AG08396 (cell line): Measurements from ENCODE around the gene RASAL2.
A peak's percentile ranks its signal among the peaks of the same experiment; 100 is the strongest.
"Not testable (repeated sequence)": the region's sequence is repeated elsewhere in the genome, so short reads cannot be mapped to it uniquely, and the experiment has no call there.

Experiments
- DNase-seq: peaks from one replicate; pipeline ENCODE4 v3.0.0; 2012; ENCODE audit warnings: low spot score, mixed read lengths

Gene RASAL2

GRCh38 chr1:178494569-178494971 is 400.7 kb downstream of the RASAL2 start:
- DNase-seq: no peak

GRCh38 chr1:178495158-178495557 is 401.3 kb downstream of the RASAL2 start:
- DNase-seq: no peak

- DNase-seq: no peak
These were observed 402.0 kb downstream of the RASAL2 start for GRCh38 chr1:178495741-178496409.

DNA sequence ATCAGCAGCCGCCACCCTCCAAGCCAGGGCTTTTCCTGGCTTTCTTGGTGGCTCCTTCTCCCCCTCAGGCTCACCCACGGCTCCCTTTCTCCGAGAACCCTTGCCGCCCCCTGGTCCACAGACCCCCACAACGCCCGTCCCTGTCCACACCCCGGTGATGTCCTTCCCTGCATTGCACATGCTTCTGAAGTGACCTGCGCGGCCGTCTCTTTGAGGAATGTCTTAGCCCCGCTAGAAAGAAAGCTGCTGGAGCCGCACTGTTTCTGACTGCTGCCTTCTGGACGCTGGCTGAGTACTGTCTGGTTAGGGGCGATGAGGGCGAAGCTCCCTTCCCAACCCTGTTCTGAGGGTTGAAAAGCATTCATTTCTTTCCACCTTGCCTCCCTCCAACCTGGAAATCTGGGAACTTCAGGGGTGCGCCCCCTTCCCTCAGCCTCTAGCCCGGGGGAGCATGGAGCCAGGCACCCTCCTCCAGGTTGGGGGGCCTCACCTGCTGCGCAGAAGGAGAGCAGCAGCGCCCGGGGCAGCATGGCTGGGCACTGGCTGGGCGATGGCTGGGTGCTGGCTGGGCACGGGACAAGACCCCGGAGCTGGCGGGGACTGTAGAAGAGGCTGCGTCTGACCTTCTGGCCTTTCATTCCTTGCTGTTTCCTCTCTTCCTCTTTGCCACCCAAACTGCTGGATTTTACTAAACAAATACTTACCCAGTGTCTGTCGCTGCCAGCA is 402.7 kb downstream of the RASAL2 start, which contains the start of gene CLEC20A:
Gene CLEC20A, minus strand, starts transcription at position 555 of the 726 bp plus-strand sequence. Its CDS starts 25 bp downstream, at position 530.
- DNase-seq: no peak

- DNase-seq: no peak
These were observed 404.1 kb downstream of the RASAL2 start for GRCh38 chr1:178497903-178498478.

DNA sequence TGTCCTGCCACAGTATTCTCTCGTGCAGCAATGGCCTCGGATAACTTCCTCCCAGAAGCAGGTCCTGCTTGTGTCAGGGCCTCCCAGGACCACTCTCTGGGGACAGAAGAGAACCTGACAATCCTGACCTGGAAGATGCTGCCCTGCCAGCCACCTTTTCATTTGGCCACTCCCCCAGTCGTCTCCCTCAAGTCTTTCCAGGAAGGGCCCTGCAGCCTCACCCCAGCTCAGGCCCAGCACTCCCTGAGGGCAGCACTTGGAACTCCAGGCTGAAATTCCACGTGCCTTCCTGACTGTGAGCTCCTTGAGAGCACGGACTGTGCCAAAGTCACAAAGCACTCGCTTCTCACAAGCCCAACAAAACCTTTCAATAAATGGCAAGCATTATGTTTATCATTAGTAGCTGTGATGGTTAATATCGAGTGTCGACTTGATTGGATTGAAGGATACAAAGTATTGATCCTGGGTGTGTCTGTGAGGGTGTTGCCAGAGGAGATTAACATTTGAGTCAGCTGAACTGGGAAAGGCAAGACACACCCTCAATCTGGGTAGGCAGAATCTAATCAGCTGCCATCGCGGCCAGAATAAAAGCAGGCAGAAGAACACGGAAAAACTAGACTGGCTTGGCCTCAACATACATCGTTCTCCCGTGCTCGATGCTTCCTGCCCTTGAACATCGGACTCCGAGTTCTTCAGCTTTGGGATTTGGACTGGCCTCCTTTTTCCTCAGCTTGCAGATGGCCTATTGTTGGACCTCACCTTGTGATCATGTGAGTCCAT is 405.2 kb downstream of the RASAL2 start:
- no peak for DNase-seq

- no peak for DNase-seq
These were observed 406.3 kb downstream of the RASAL2 start for GRCh38 chr1:178500091-178500770.

DNA sequence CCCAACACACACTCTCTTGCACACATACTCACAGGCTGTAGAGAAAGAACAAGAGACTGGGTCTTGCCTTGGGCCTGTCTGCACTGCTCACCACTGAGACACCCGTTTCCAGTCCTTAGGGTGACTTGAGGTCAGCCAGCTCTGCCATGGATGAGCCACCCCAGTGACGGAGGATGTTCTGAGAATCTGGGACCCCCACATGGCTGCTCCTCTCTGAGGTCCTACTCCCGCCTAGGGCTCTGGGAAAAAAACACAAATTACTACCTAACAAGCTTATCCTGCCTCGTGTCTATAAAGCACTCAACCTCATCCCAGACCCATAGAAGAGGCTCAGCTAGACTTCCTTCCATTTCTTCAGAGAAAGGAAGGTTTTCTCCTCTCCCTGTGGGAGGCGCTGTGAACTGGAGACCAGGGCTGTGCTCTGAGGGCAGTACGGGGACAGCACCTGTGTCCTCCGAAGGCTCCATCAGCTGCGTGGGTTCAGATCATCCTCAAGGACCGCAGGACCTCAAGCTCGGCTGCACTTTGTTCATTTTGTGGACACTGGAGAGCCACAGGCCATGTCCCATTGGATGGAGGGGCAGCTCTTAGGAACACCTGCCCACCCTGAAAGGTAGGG is 407.1 kb downstream of the RASAL2 start:
- no peak for DNase-seq

DNA sequence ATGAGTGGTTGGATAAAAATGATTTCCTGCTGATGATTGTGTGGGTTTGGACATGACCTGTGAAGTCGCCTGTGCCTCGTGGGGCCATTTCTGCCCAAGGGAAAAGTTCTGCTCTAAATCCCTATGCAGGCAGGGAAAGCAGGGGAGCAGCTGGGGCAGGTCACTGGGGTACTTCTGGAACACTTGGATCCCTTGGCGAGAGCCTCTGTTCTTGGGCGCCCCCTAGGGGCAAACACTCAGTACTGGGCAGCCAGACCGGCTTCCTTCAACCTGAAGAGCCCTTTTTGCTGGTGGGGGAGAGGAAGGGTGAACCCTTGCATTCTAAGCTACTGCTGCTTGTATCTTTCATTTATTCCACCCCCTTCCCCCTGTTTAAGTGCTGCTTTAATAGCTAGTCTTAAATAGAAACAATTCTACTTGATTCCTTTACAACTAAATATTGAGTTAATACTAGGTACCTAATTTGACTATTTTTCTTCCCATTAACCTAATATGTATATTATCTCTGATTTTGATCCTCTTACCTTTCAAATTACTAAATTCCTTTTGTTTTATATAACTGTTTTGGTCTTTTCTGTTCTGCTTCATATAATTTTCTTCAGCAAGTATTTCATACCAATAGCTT is 407.9 kb downstream of the RASAL2 start:
- peak; percentile 89 for DNase-seq

- DNase-seq: peak; percentile 5
These were observed 408.4 kb downstream of the RASAL2 start for GRCh38 chr1:178502330-178502714.

DNA sequence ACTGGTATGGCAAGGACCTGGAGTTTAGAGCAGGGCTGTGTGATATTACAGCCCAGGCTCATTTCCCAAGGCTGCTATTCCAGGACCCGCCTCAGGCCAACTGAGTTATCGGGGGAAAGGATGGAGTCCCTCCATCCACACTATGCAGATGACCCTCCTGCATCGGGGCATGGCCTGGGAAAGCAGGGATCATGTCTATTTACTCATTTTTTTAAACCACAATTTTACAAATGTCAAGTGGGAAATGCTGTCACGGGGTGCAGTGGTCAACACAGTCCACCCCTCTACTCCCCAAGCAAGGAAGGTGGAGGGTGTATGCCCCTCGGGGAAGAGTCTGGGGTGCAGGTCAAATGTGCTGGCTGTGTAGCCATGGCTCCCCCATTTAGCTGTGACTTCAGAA is 409.0 kb downstream of the RASAL2 start:
- no peak for DNase-seq

DNA sequence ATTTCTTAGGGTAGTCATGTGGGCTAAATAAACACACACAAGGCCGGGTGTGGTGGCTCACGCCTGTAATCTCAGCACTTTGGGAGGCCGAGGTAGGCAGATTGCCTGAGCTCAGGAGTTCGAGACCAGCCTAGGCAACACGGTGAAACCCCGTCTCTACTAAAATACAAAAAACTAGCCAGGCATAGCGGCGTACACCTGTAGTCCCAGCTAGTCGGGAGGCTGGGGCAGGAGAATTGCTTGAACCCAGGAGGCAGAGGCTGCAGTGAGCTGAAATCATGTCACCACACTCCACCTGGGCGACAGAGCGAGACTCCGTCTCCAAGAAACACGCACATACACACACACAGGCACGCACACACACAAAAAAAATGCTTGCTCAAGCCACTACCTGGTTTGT is 409.4 kb downstream of the RASAL2 start:
- not testable (repeated sequence) for DNase-seq

GRCh38 chr1:178503849-178504248 is 409.9 kb downstream of the RASAL2 start:
- DNase-seq: no peak

- no peak for DNase-seq
These were observed 410.4 kb downstream of the RASAL2 start for GRCh38 chr1:178504286-178504685.

DNA sequence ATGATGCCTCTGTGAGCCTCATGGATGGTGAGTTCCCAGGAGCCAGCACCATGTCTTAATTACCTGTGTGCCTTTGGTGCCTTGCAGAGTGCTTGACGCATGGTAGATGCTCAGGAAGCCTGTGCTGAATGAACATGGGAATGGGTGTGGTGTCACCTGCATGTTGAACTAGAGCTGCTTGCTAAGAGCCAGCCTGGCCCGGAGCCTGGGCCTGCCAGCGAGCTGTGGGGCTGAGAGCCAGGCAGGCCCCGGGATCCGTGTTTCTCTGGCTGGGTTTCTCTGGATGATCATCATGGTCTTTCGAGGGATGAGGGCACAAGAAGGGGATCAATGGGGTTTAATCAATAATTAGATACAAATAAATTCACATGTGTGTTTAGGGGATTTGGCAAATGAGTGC is 412.3 kb downstream of the RASAL2 start:
- DNase-seq: no peak

DNA sequence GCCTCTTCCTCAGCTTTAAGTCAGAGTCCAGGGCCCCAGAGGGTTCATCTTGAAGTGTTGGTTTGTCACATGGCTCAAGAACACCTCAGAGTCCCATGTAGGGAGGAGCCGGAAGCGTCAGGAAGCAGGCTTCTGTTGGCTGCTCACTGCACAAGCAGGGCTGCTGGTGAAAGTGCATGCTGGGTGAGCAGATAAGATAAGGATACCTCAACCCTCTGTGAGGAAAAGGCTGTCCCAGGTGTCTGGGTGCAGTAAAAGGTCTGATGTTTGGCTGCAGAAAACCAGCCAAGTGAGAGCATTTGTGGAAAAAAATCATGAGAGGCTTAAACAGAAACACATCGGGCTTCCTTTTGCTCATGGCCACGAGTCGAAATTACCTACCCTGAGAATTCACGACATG is 412.8 kb downstream of the RASAL2 start:
- DNase-seq: no peak

- no peak for DNase-seq
These were observed 415.6 kb downstream of the RASAL2 start for GRCh38 chr1:178509414-178510007.

DNA sequence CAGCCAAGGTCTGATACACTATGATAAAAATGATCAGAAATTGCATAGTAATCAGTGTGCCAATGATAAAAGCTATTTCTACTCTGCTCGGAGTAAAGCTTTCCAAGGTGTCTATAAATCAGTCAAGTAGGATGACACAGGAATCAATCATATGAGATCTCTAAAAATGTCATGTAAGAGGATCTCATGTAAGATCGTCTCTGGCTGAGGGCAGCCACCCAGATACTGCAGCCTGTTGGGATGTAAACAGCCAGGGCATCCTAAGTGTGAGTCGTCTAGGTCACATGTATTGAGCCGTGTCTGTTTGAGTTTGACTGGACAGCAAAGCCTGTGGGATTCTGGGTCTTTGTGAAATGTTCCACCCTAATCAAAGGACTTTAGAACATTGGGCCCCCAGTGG is 416.3 kb downstream of the RASAL2 start:
- no peak for DNase-seq

- DNase-seq: no peak
These were observed 418.8 kb downstream of the RASAL2 start, which contains the start of gene TEX35 for GRCh38 chr1:178512566-178513277. Gene TEX35, plus strand, starts transcription at chr1:178513109. Its CDS starts 80 bp downstream, at chr1:178513189.
